ENCODE measurements around the gene PRAMEF25. TPM values are rescaled to one million over a fixed set of nuclear protein-coding genes. Genes with fewer than 3 reads are reported as not detected.

PRAMEF25 gene
- total and polyA plus RNA-seq, 9 of the 15 experiments (the other 6 are each of a cell fraction or from before 2014, with no cell fraction given) = not detected

Other genes with a start within 250 kb of the PRAMEF25 start
Only the 7 nearest of the 19 such genes appear.
- gene PRAMEF6, start 123.2 kb upstream of the PRAMEF25 start, total RNA-seq (2014; rRNA removed) = not detected in 2 replicates
- not detected in 2 replicates for gene PRAMEF6, start 123.2 kb upstream of the PRAMEF25 start, total RNA-seq (2014; rRNA removed; fragmentation: Illumina TruSeq; extraction: Trizol)
- not detected in 2 replicates for gene PRAMEF6, start 123.2 kb upstream of the PRAMEF25 start, total RNA-seq (2015; rRNA removed; fragmentation: Illumina TruSeq; extraction: Trizol)
- not detected in 2 replicates for gene PRAMEF6, start 123.2 kb upstream of the PRAMEF25 start, total RNA-seq (2021)
- not detected in 2 replicates for gene PRAMEF6, start 123.2 kb upstream of the PRAMEF25 start, polyA plus RNA-seq (2011; rRNA removed)
- not detected in 2 replicates for gene PRAMEF6, start 123.2 kb upstream of the PRAMEF25 start, polyA plus RNA-seq (2014; fragmentation: Illumina TruSeq; extraction: Trizol)
- gene PRAMEF6, start 123.2 kb upstream of the PRAMEF25 start, polyA plus RNA-seq (2014; fragmentation: Nextera tagmentation; extraction: Ambion mirVana) = not detected
- gene PRAMEF6, start 123.2 kb upstream of the PRAMEF25 start, polyA plus RNA-seq (2014; rRNA removed) = not detected in 2 replicates
- gene PRAMEF27, start 14.2 kb upstream of the PRAMEF25 start, total RNA-seq (2014; rRNA removed) = not detected in 2 replicates
- gene PRAMEF27, start 14.2 kb upstream of the PRAMEF25 start, total RNA-seq (2014; rRNA removed; fragmentation: Illumina TruSeq; extraction: Trizol) = not detected in 2 replicates
- gene PRAMEF27, start 14.2 kb upstream of the PRAMEF25 start, total RNA-seq (2015; rRNA removed; fragmentation: Illumina TruSeq; extraction: Trizol) = not detected in 2 replicates
- gene PRAMEF27, start 14.2 kb upstream of the PRAMEF25 start, total RNA-seq (2021) = not detected in 2 replicates
- not detected in 2 replicates for gene PRAMEF27, start 14.2 kb upstream of the PRAMEF25 start, polyA plus RNA-seq (2011; rRNA removed)
- gene PRAMEF27, start 14.2 kb upstream of the PRAMEF25 start, polyA plus RNA-seq (2014; fragmentation: Illumina TruSeq; extraction: Trizol) = not detected in 2 replicates
- not detected for gene PRAMEF27, start 14.2 kb upstream of the PRAMEF25 start, polyA plus RNA-seq (2014; fragmentation: Nextera tagmentation; extraction: Ambion mirVana)
- not detected in 2 replicates for gene PRAMEF27, start 14.2 kb upstream of the PRAMEF25 start, polyA plus RNA-seq (2014; rRNA removed)
- not detected in 2 replicates for gene HNRNPCL3, start 10.0 kb upstream of the PRAMEF25 start, total RNA-seq (2014; rRNA removed)
- not detected in 2 replicates for gene HNRNPCL3, start 10.0 kb upstream of the PRAMEF25 start, total RNA-seq (2014; rRNA removed; fragmentation: Illumina TruSeq; extraction: Trizol)
- gene HNRNPCL3, start 10.0 kb upstream of the PRAMEF25 start, total RNA-seq (2015; rRNA removed; fragmentation: Illumina TruSeq; extraction: Trizol) = not detected in 2 replicates
- gene HNRNPCL3, start 10.0 kb upstream of the PRAMEF25 start, total RNA-seq (2021) = not detected in 2 replicates
- not detected in 2 replicates for gene HNRNPCL3, start 10.0 kb upstream of the PRAMEF25 start, polyA plus RNA-seq (2011; rRNA removed)
- gene HNRNPCL3, start 10.0 kb upstream of the PRAMEF25 start, polyA plus RNA-seq (2014; fragmentation: Illumina TruSeq; extraction: Trizol) = not detected in 2 replicates
- not detected for gene HNRNPCL3, start 10.0 kb upstream of the PRAMEF25 start, polyA plus RNA-seq (2014; fragmentation: Nextera tagmentation; extraction: Ambion mirVana)
- gene HNRNPCL3, start 10.0 kb upstream of the PRAMEF25 start, polyA plus RNA-seq (2014; rRNA removed) = not detected in 2 replicates
- gene HNRNPCL2, start 46.1 kb downstream of the PRAMEF25 start, total RNA-seq (2014; rRNA removed) = not detected in 2 replicates
- not detected in 2 replicates for gene HNRNPCL2, start 46.1 kb downstream of the PRAMEF25 start, total RNA-seq (2014; rRNA removed; fragmentation: Illumina TruSeq; extraction: Trizol)
- gene HNRNPCL2, start 46.1 kb downstream of the PRAMEF25 start, total RNA-seq (2015; rRNA removed; fragmentation: Illumina TruSeq; extraction: Trizol) = not detected in 2 replicates
- not detected in 2 replicates for gene HNRNPCL2, start 46.1 kb downstream of the PRAMEF25 start, total RNA-seq (2021)
- not detected in 2 replicates for gene HNRNPCL2, start 46.1 kb downstream of the PRAMEF25 start, polyA plus RNA-seq (2011; rRNA removed)
- gene HNRNPCL2, start 46.1 kb downstream of the PRAMEF25 start, polyA plus RNA-seq (2014; fragmentation: Illumina TruSeq; extraction: Trizol) = not detected in 2 replicates
- gene HNRNPCL2, start 46.1 kb downstream of the PRAMEF25 start, polyA plus RNA-seq (2014; fragmentation: Nextera tagmentation; extraction: Ambion mirVana) = not detected
- gene HNRNPCL2, start 46.1 kb downstream of the PRAMEF25 start, polyA plus RNA-seq (2014; rRNA removed) = not detected in 2 replicates
- gene PRAMEF26, start 85.2 kb downstream of the PRAMEF25 start, total RNA-seq (2014; rRNA removed) = not detected in 2 replicates
- not detected in 2 replicates for gene PRAMEF26, start 85.2 kb downstream of the PRAMEF25 start, total RNA-seq (2014; rRNA removed; fragmentation: Illumina TruSeq; extraction: Trizol)
- gene PRAMEF26, start 85.2 kb downstream of the PRAMEF25 start, total RNA-seq (2015; rRNA removed; fragmentation: Illumina TruSeq; extraction: Trizol) = not detected in 2 replicates
- not detected in 2 replicates for gene PRAMEF26, start 85.2 kb downstream of the PRAMEF25 start, total RNA-seq (2021)
- gene PRAMEF26, start 85.2 kb downstream of the PRAMEF25 start, polyA plus RNA-seq (2011; rRNA removed) = not detected in 2 replicates
- not detected in 2 replicates for gene PRAMEF26, start 85.2 kb downstream of the PRAMEF25 start, polyA plus RNA-seq (2014; fragmentation: Illumina TruSeq; extraction: Trizol)
- not detected for gene PRAMEF26, start 85.2 kb downstream of the PRAMEF25 start, polyA plus RNA-seq (2014; fragmentation: Nextera tagmentation; extraction: Ambion mirVana)
- not detected in 2 replicates for gene PRAMEF26, start 85.2 kb downstream of the PRAMEF25 start, polyA plus RNA-seq (2014; rRNA removed)
- gene HNRNPCL4, start 94.9 kb downstream of the PRAMEF25 start, total RNA-seq (2014; rRNA removed) = not detected in 2 replicates
- not detected in 2 replicates for gene HNRNPCL4, start 94.9 kb downstream of the PRAMEF25 start, total RNA-seq (2014; rRNA removed; fragmentation: Illumina TruSeq; extraction: Trizol)
- gene HNRNPCL4, start 94.9 kb downstream of the PRAMEF25 start, total RNA-seq (2015; rRNA removed; fragmentation: Illumina TruSeq; extraction: Trizol) = not detected in 2 replicates
- not detected in 2 replicates for gene HNRNPCL4, start 94.9 kb downstream of the PRAMEF25 start, total RNA-seq (2021)
- gene HNRNPCL4, start 94.9 kb downstream of the PRAMEF25 start, polyA plus RNA-seq (2011; rRNA removed) = not detected in 2 replicates
- gene HNRNPCL4, start 94.9 kb downstream of the PRAMEF25 start, polyA plus RNA-seq (2014; fragmentation: Illumina TruSeq; extraction: Trizol) = not detected in 2 replicates
- gene HNRNPCL4, start 94.9 kb downstream of the PRAMEF25 start, polyA plus RNA-seq (2014; fragmentation: Nextera tagmentation; extraction: Ambion mirVana) = not detected
- gene HNRNPCL4, start 94.9 kb downstream of the PRAMEF25 start, polyA plus RNA-seq (2014; rRNA removed) = not detected in 2 replicates
- not detected in 2 replicates for gene PRAMEF9, start 101.1 kb downstream of the PRAMEF25 start, total RNA-seq (2014; rRNA removed)
- not detected in 2 replicates for gene PRAMEF9, start 101.1 kb downstream of the PRAMEF25 start, total RNA-seq (2014; rRNA removed; fragmentation: Illumina TruSeq; extraction: Trizol)
- not detected in 2 replicates for gene PRAMEF9, start 101.1 kb downstream of the PRAMEF25 start, total RNA-seq (2015; rRNA removed; fragmentation: Illumina TruSeq; extraction: Trizol)
- gene PRAMEF9, start 101.1 kb downstream of the PRAMEF25 start, total RNA-seq (2021) = not detected in 2 replicates
- not detected in 2 replicates for gene PRAMEF9, start 101.1 kb downstream of the PRAMEF25 start, polyA plus RNA-seq (2011; rRNA removed)
- not detected in 2 replicates for gene PRAMEF9, start 101.1 kb downstream of the PRAMEF25 start, polyA plus RNA-seq (2014; fragmentation: Illumina TruSeq; extraction: Trizol)
- gene PRAMEF9, start 101.1 kb downstream of the PRAMEF25 start, polyA plus RNA-seq (2014; fragmentation: Nextera tagmentation; extraction: Ambion mirVana) = not detected
- not detected in 2 replicates for gene PRAMEF9, start 101.1 kb downstream of the PRAMEF25 start, polyA plus RNA-seq (2014; rRNA removed)